Measurements from ENCODE around the gene DOK3.

The DOK3 gene

GRCh38 chr5:177555228-177555627, 45.6 kb upstream of the DOK3 start:
- Histone ChIP-seq H3K36me3 (ENCODE audit: control insufficient read depth in 1 of 2, insufficient read depth in 2 of 2, low read depth in 1 of 2, low read length in 2 of 2) (peaks cover 9 to 22% of the 10 kb centered on the region in 2 experiments), H2BK120ac (ENCODE audit: low read depth, low read length) (no peak overlapping the region), H3K4ac (ENCODE audit: low read depth in 1 of 2, low read length in 2 of 2) (no peak overlapping the region), H3K27ac (ENCODE audit: low read length, poor library complexity, severe bottlenecking) (no peak overlapping the region), H3K4me1 (ENCODE audit: control insufficient read depth, insufficient read depth, low read depth, low read length) (peaks cover 16% of the 10 kb centered on the region), H3K9me3 (ENCODE audit: control insufficient read depth, low read length) (no peaks in the 10 kb centered on the region), H3K23ac (ENCODE audit: low read length in 2 of 2) (no peak overlapping the region), H2BK12ac (ENCODE audit: low read length in 2 of 2) (no peak overlapping the region), H3K4me3 (ENCODE audit: insufficient read depth in 1 of 2, low read depth in 1 of 2, low read length in 2 of 2) (peak overlapping the region in 1 of 2 experiments; percentile 97), H4K91ac (ENCODE audit: low read length) (no peak overlapping the region), H4K8ac (ENCODE audit: low read length) (no peak overlapping the region), H2BK15ac (ENCODE audit: low read depth, poor library complexity, severe bottlenecking) (no peak overlapping the region), H3K14ac (ENCODE audit: low read length in 2 of 2) (no peak overlapping the region), H3K9ac (ENCODE audit: low read length) (peak overlapping the region; percentile 82), H2BK5ac (ENCODE audit: low read depth, low read length, poor library complexity, severe bottlenecking) (no peak overlapping the region), H3K4me2 (ENCODE audit: low read length, poor library complexity, severe bottlenecking) (no peak overlapping the region), H2AFZ (ENCODE audit: low read depth, low read length) (no peak overlapping the region), H3K18ac (ENCODE audit: low read depth in 1 of 2, low read length in 2 of 2) (no peak overlapping the region), H3K27me3 (ENCODE audit: control insufficient read depth in 1 of 2, insufficient read depth in 1 of 2, low read length in 2 of 2) (no peaks in the 10 kb centered on the region), H3K79me1 (replicated peaks; ENCODE audit: low read length, poor library complexity, severe bottlenecking) (peaks cover 11% of the 10 kb centered on the region), H2AK5ac (ENCODE audit: low read length, severe bottlenecking) (no peak overlapping the region)
- WGBS, result 100% methylated on average over 2 of the region's 2 CpGs
- DNase-seq, result no peak

- DNase-seq, result peak; percentile 92
- H3K36me3 ChIP-seq (ENCODE audit: control insufficient read depth in 1 of 2, insufficient read depth in 2 of 2, low read depth in 1 of 2, low read length in 2 of 2), result peaks cover 9 to 23% of the 10 kb centered on the region in 2 experiments
- H3K18ac ChIP-seq (ENCODE audit: low read depth in 1 of 2, low read length in 2 of 2), result peak within 1 kb of the TSS; percentile 34 to 93
- peak within 1 kb of the TSS; percentile 94 to 97 for H3K4me3 ChIP-seq (ENCODE audit: insufficient read depth in 1 of 2, low read depth in 1 of 2, low read length in 2 of 2)
- H3K9ac ChIP-seq (ENCODE audit: low read length), result peak within 1 kb of the TSS; percentile 88
- H2BK120ac ChIP-seq (ENCODE audit: low read depth, low read length), result peak within 1 kb of the TSS; percentile 94
- peak within 1 kb of the TSS; percentile 77 to 79 for H3K4ac ChIP-seq (ENCODE audit: low read depth in 1 of 2, low read length in 2 of 2)
- peak within 1 kb of the TSS; percentile 49 for H2BK5ac ChIP-seq (ENCODE audit: low read depth, low read length, poor library complexity, severe bottlenecking)
- H4K91ac ChIP-seq (ENCODE audit: low read length), result peak within 1 kb of the TSS; percentile 62
- peak within 1 kb of the TSS; percentile 53 for H3K27ac ChIP-seq (ENCODE audit: low read length, poor library complexity, severe bottlenecking)
- H3K9me3 ChIP-seq (ENCODE audit: control insufficient read depth, low read length), result no peaks in the 10 kb centered on the region
- peaks cover 13% of the 10 kb centered on the region for H3K79me1 ChIP-seq (replicated peaks; ENCODE audit: low read length, poor library complexity, severe bottlenecking)
- peaks cover 16% of the 10 kb centered on the region for H3K4me1 ChIP-seq (ENCODE audit: control insufficient read depth, insufficient read depth, low read depth, low read length)
- peak within 1 kb of the TSS; percentile 67 for H2BK15ac ChIP-seq (ENCODE audit: low read depth, poor library complexity, severe bottlenecking)
- no peak within 1 kb of the TSS for H2BK12ac ChIP-seq (ENCODE audit: low read length in 2 of 2)
- H2AFZ ChIP-seq (ENCODE audit: low read depth, low read length), result peak within 1 kb of the TSS; percentile 89
- H3K14ac ChIP-seq (ENCODE audit: low read length in 2 of 2), result peak within 1 kb of the TSS; percentile 94 to 96
- peak within 1 kb of the TSS in 1 of 2 experiments; percentile 85 for H3K23ac ChIP-seq (ENCODE audit: low read length in 2 of 2)
- no peak within 1 kb of the TSS for H2AK5ac ChIP-seq (ENCODE audit: low read length, severe bottlenecking)
- H3K4me2 ChIP-seq (ENCODE audit: low read length, poor library complexity, severe bottlenecking), result peak within 1 kb of the TSS; percentile 98
- peak within 1 kb of the TSS; percentile 92 for H4K8ac ChIP-seq (ENCODE audit: low read length)
- 28% methylated on average over 22 of the region's 49 CpGs for WGBS
- H3K27me3 ChIP-seq (ENCODE audit: control insufficient read depth in 1 of 2, insufficient read depth in 1 of 2, low read length in 2 of 2), result no peaks in the 10 kb centered on the region
Measured at GRCh38 chr5:177554474-177555111, 45.0 kb upstream of the DOK3 start, which contains the start of gene FAM193B. FAM193B (minus strand) TSS chr5:177554563; CDS start chr5:177554458, 105 bp downstream.

DNA sequence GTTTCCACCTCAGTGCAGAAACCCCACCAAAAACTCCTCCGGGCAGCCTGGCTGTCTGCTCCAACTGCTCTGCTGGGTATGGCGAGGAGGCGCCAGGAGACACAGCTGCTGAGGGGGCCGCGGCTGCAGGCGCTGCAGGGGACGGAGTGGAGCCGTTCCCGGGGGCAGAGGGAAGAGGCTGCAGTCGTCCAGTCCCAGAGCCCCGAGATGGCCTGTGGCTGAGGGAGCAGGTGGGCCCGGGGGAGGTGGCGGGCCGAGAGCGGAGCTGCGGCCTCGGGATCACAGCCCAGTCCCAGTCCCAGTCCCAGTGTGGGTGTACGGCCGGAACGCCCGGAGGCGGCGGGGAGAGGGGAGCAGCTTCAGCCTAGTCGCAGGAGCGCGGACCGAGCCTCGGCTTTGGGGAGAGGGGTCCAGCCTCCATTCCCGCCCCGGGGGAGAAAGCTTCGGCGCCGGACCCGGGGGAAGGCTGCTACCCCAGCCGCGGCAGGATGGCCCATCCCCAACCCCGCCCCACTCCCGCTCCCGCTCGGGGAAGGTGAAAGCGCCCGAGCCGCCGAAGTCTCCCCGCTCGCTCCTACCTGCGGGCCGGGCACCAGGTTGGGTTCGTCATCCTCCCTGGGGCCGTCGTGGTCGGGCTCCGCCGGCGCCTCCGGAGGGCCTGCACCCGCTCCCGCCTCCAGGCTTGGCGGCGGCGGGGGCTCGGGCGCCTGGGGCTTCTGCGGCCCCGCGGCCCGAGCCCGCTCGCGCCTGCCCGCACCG, 44.2 kb upstream of the DOK3 start:
- Histone ChIP-seq H3K4ac (ENCODE audit: low read depth in 1 of 2, low read length in 2 of 2) (peak overlapping the region; percentile 77 to 79), H2BK12ac (ENCODE audit: low read length in 2 of 2) (no peak overlapping the region), H4K8ac (ENCODE audit: low read length) (peak overlapping the region; percentile 82), H2AK5ac (ENCODE audit: low read length, severe bottlenecking) (no peak overlapping the region), H3K4me3 (ENCODE audit: insufficient read depth in 1 of 2, low read depth in 1 of 2, low read length in 2 of 2) (peak overlapping the region; percentile 90 to 94), H2BK120ac (ENCODE audit: low read depth, low read length) (peak overlapping the region; percentile 94), H2AFZ (ENCODE audit: low read depth, low read length) (peak overlapping the region; percentile 23), H3K27ac (ENCODE audit: low read length, poor library complexity, severe bottlenecking) (peak overlapping the region; percentile 53), H3K14ac (ENCODE audit: low read length in 2 of 2) (peak overlapping the region; percentile 94 to 96), H3K27me3 (ENCODE audit: control insufficient read depth in 1 of 2, insufficient read depth in 1 of 2, low read length in 2 of 2) (no peaks in the 10 kb centered on the region), H3K18ac (ENCODE audit: low read depth in 1 of 2, low read length in 2 of 2) (peak overlapping the region; percentile 34 to 93), H3K4me1 (ENCODE audit: control insufficient read depth, insufficient read depth, low read depth, low read length) (peaks cover 16% of the 10 kb centered on the region), H3K23ac (ENCODE audit: low read length in 2 of 2) (peak overlapping the region in 1 of 2 experiments; percentile 85), H3K4me2 (ENCODE audit: low read length, poor library complexity, severe bottlenecking) (peak overlapping the region; percentile 98), H3K9ac (ENCODE audit: low read length) (peak overlapping the region; percentile 88), H3K9me3 (ENCODE audit: control insufficient read depth, low read length) (no peaks in the 10 kb centered on the region), H3K36me3 (ENCODE audit: control insufficient read depth in 1 of 2, insufficient read depth in 2 of 2, low read depth in 1 of 2, low read length in 2 of 2) (peaks cover 9 to 23% of the 10 kb centered on the region in 2 experiments), H3K79me1 (replicated peaks; ENCODE audit: low read length, poor library complexity, severe bottlenecking) (peaks cover 15% of the 10 kb centered on the region), H2BK15ac (ENCODE audit: low read depth, poor library complexity, severe bottlenecking) (peak overlapping the region; percentile 67), H2BK5ac (ENCODE audit: low read depth, low read length, poor library complexity, severe bottlenecking) (no peak overlapping the region), H4K91ac (ENCODE audit: low read length) (peak overlapping the region; percentile 62)
- DNase-seq, result peak; percentile 30
- WGBS, result under 1% methylated on average over 33 of the region's 72 CpGs

Data from mesenchymal stem cell (in vitro differentiated cells and primary cell).